ENCODE data around the gene PTPMT1.

DNA sequence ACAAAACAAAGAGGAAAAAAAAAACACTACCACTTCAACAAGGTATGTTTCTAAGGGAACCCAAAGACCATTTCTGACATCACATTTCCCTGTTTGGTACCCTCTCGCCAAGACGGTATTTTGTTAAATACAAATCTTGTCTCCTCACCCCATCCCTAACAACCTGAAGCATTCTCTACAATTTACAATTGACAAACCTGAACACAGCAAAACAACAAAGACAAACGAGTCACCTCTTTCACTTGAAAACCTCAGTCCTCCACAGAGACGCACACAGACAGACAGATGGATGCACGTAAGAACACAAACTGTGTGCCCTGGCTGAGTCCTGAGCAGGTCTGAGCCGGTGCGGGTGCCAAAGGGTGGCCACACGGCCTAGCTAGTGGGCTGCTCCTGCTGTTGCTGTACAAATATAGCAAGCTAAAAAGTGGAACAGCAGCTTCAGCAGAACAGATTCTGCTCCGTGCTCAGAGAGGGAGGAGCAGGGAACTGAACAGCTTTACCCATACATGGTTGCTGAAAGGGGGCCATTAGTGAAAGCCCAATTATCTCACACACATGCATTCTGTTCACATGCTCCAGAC is 41.0 kb upstream of the PTPMT1 start:
- TF ChIP-seq, protein P1, sequence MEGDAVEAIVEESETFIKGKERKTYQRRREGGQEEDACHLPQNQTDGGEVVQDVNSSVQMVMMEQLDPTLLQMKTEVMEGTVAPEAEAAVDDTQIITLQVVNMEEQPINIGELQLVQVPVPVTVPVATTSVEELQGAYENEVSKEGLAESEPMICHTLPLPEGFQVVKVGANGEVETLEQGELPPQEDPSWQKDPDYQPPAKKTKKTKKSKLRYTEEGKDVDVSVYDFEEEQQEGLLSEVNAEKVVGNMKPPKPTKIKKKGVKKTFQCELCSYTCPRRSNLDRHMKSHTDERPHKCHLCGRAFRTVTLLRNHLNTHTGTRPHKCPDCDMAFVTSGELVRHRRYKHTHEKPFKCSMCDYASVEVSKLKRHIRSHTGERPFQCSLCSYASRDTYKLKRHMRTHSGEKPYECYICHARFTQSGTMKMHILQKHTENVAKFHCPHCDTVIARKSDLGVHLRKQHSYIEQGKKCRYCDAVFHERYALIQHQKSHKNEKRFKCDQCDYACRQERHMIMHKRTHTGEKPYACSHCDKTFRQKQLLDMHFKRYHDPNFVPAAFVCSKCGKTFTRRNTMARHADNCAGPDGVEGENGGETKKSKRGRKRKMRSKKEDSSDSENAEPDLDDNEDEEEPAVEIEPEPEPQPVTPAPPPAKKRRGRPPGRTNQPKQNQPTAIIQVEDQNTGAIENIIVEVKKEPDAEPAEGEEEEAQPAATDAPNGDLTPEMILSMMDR (IDR thresholded peaks at IDR 0.05; ENCODE audit: poor library complexity, severe bottlenecking) = no peak
- TF ChIP-seq MXI1 (conservative IDR thresholded peaks at IDR 0.05; ENCODE audit: poor library complexity, severe bottlenecking) (no peak), EZH2 (IDR thresholded peaks at IDR 0.05; ENCODE audit: borderline replicate concordance, insufficient read depth, low read length, poor library complexity, severe bottlenecking) (no peak), POLR2AphosphoS5 (IDR thresholded peaks at IDR 0.05) (no peak), RAD21 (conservative IDR thresholded peaks at IDR 0.05) (no peak), SMC3 (conservative IDR thresholded peaks at IDR 0.05; ENCODE audit: poor library complexity) (no peak), TAF1 (IDR thresholded peaks at IDR 0.05; ENCODE audit: low read depth) (no peak), EP300 (conservative IDR thresholded peaks at IDR 0.05; ENCODE audit: poor library complexity, severe bottlenecking) (no peak)

Measured in neural cell (in vitro differentiated cells).